ELR (cell line): Measurements from ENCODE around the gene CBX4.
"Not testable (repeated sequence)": the region's sequence is repeated elsewhere in the genome, so short reads cannot be mapped to it uniquely, and the experiment has no call there.

Experiments
- DNase-seq: peaks from one replicate; pipeline ENCODE4 v3.0.0-alpha.2; 2015; ENCODE audit warnings: low read depth

The CBX4 gene

DNA sequence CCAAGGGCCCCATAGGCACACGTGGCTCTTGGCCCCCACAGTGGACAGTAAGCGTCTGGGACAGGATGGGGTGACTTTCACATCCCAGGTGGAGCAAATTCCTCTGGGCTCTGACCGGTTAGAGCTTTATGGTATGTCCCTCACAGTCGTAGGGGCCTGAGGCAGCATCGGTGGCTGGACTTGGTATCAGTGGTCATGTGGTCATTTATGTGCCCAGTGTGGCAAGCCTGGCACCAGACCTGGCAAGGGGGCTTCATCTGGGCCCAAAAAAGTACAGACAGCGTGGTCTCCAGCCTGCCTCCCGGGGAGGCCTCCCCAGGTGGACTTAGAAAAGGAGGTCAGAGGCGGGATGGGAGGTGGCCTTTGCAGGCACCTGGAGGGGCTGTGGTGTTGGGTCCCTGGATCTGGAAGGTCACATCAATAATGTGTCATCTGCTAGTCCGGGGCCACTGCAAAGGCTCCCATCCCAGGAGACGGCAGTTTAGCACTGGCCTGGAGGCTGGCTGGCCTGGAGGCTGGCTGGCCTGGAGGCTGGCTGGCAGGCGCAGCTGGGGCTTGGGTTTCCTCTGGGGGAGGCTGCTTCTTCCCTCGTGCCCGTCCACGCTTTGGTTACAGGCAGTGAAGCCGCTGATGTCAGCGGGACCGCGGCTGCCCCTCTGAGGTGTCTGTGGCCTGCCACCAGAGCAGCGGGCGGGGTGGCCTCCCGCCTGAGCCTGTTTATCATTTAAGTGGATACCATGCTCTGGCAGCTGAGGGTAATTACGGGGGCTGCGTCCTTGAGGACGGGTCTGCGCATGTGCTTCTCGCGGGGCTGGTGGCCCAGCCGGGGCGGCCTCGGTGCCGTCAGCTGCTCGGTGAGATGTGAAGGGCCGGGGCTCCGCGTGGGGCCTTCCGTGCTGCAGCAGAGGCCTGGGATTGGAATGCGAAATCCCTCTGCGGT, 20.7 kb upstream of the CBX4 start:
- no peak for DNase-seq

DNA sequence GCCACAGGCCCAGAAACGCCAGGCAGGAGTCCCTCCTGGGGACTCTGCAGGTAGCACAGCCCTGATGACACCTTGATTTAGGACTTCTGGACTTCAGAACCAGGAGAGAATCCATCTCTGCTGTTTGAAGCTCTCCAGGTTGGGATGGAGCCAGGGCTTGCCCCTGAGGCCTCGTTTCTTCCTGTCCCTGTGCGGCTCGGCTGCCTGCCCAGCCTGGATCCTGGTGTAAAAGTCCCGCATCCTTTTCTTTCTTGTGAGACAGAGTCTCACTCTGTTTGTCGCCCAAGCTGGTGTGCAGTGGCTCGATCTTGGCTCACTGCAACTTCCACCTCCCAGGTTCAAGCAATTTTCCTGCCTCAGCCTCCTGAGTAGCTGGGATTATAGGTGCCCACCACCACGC, 17.9 kb upstream of the CBX4 start:
- DNase-seq: no peak

DNA sequence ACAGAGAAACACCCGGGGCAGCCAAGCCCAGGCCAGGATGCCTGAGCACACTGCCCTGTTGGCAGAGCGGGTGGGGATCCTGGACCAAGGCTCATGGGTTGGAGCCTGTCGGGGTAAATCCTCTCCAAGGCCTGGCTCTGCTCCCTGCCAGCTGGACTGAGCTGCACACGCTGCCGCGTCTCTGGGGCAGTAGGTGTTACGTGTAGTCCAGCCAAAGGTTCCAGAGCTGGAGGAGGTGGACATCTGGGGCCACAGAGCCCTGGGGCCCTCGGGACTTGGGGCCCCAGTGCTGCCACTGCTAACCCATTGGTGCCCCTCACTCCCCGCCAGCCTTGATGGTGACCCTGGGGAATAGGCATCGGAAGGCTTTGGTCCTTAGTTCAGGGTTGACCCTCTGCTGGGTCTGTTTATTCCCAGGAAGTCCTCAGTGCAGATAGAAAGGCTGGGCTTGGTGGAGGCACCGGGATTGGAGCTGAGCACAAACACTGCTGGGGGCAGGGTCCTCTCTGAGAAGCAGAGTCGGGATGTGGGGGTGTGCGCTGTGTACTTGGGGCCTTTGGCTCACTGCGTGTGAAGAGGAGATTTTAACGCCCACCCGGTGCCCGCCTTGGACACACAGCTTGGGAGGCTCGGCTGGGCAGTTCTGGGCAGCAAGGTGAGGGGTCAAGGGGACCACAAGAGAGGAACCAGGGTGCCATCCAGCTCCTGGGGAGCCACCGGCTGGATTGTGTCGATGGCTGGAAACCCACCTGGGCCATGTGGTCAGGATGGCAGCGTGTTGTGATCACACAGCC, 16.3 kb upstream of the CBX4 start:
- DNase-seq: no peak

DNA sequence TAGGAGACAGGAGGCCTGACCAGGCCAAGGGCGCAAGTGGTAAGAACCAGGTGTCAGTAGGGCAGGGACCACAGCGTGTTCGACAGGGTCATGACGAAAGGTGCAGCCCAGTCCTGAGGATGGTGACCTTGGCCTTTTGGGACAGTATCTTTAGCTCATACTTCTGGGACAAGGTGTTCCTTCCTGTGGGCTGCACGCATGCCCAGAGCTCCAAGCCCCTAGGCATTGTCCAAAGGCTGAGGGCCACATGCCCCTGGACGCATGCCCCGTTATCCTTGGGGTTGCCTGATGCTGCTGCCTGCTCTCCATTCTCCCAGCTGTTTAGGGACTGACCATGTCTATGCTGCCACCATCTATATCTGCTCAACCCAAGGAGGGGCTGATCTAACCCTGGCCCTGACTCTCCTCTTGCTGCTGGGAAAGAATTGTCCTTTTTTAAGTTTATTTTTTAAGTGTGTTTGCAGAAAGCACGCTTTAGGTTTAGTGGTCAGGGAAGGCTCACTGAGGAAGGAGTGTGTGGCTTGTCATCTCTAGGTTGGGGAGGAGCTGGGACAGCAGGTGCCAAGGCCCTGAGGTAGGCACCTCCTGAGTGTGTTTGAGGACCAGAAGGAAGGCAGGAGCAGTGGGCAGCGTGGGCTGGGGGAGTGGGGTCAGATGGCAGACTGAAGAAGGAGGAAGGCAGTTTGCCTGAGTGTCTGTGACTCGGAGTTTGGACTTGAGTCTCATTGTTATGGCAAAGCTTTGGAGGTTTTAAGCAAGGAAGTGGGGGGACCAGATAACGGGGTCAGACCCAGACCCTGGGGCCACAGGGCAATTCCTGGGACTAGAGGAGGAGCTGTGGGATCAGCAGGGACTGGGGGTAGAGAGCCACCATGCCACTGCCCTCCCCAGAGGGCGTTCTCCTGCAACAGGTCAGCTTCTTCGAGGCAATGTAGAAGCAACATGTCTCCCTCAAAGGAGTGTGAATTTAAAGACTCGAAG, 15.1 kb upstream of the CBX4 start:
- DNase-seq: no peak

DNA sequence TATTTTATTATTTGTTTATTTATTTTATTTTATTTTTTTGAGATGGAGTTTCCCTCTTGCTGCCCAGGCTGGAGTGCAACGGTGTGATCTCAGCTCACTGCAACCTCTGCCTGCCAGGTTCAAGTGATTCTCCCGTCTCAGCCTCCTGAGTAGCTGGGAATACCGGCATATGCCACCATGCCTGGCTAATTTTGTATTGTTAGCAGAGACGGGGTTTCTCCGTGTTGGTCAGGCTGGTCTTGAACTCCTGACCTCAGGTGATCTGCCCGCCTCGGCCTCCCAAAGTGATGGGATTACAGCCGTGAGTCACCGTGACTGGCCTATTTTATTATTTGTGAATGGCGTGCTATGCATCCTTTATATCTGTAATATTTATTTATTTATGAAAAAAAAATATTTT, 13.9 kb upstream of the CBX4 start:
- DNase-seq: not testable (repeated sequence)

DNA sequence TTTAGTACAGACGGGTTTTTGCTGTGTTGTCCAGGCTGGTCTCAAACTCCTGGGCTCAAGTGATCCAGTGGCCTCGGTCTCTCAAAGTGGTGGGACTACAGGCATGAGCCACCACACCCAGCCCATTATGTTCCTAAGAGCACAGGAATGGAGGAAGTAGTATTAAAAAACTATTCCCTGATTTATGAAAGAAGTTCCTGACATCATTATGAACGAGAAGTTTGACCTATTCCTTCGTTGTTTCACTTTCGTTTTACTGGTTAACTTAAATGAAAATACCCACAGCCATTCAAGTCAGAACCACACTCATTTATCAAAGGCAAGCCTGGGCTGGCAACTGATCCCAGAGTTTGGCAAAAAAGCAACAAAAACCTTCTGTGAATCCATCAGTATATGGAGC, 13.5 kb upstream of the CBX4 start:
- DNase-seq: peak; percentile 41

DNA sequence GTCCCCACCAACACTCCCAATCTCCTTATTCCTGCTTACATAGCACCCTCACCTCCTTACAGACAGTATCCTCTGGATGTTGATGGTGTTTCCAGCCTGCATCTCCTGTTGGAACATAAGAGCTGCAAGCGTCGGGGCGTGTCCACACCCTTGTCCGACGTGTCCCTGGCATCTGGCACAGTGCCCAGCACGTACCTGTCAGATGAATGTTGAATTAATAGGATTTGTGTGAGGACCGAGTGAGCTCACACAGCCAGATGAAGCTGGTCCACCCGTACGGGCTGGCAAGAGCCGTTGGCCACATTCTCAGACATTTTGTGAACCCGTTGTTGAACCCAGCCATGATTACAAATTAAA, 12.2 kb upstream of the CBX4 start:
- DNase-seq: no peak

DNA sequence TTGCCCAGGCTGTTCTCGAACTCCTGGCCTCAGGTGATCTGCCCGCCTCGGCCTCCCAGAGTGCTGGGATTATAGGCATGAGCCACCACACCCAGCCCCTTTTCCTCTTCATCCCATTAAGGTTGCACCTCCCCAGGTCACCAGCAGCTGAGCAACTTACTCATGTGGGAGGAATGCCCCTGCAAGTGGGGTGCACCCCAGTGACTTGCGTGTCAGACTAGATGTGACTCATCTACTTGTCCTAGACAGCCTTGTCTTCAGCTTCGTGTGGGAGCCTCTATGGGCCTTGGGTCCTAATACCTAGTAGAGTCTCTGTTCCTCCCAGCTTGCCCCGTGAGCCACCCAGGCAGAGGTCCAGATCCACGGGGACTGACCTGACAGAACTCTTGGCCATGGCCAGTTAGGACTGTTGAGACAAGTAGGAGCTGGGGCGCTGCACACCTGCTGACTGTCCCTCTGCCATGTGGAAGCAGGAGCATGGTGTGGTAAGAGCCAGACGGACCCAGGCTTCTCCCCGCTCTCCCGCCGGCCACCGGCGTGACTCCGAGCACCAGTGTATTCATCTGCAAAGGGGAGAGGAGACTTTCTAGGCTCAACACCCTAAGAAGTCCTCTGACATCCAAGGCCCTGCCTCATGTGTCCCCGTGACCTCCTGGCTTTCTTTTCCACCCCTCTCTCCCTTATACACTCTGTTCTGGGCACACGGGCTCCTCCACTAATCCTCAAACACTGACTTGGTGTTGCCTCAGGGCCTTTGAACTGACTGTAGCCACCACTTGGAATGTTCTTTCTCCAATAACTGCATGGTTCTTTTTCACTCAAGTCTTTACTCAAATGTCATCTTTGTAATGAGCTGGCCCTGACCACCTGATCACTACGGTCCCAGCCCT, 11.6 kb upstream of the CBX4 start:
- peak; percentile 97 for DNase-seq

DNA sequence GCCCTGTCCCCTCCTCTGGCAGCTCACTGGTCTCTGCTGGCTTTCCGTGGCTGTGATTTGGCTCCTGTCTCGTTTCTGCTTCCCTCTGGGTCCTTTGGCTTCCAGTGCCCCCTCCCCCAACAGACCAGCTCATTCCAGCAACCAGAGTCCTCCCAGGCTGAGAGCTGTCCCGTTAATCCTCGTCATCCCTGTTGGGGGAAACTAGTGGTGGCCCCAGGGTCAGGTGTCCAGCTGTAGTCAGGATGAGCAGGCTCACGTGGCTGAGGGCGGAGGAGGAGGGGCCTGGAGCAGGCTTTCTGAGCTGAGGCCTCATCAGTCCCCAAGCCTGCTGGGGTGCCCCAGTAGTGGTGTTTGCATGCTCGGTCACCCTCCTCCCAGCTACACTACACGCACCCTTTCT, 10.7 kb upstream of the CBX4 start:
- no peak for DNase-seq

DNA sequence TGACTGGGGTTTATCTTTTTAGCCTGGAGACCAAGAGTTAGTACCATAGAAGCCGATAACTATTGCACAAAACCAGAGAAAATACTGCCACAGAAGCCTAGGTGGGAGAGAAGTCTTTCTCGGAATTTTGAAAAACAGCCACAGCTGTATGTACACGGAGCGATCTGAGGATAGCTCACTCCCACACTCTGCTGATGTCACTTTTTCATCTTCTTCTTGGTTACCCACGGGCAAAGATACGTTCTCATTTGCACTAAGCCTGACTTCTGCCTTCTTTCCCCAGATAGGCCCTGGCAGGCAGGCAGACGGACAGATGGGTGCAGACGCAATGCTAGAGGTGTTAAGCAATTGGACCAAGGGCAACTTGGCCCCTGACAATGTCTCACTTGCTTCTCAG, 9.1 kb upstream of the CBX4 start:
- DNase-seq: no peak

DNA sequence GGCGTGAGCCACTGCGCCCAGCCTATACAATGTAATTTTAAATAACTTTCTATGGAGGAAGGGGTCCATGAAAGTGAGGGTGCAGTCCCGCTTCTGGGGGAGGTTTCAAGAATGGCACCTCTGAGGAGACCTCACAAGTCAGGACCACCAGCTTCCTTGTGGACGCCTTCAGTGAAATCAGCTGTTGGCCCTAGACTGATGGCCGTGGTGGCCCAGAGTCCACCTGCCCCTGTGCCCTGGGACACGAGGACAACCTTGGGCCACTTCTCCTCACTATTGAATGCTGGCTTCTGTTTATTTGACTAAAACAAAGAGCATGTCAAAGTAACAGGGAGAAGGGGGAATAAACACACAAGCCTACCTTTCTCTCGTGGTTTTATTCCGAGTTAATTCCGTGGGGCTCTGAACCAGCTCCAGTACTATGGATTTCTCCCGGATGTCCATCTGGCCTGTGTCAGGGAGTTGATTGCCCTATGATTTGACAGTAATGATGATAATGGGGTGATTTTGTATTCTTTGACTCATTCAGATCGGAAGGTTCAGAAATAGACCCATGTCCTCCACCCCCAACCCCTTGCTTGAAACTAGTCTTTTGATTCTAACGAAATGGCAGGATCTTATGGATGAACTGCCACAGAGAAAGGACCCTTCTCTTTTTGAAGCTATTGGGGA, 8.6 kb upstream of the CBX4 start:
- DNase-seq: no peak

DNA sequence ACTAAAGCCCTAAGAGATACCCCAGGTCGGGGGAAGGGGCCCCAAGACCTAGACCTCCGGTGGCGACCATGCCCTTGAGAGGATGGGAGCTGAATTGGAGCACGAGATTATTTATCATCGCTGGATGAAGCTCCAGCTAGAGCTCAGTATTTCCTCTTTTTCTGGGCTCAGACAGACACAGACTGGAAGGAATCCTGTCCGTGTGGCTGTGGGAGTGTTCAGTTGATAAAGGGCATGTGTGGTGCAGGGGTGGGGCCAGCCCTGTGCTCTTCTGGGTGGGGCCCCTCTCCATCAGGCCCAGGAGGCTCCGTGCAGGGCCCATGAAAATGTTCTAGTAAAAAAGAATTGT, 6.3 kb upstream of the CBX4 start:
- peak; percentile 27 for DNase-seq

DNA sequence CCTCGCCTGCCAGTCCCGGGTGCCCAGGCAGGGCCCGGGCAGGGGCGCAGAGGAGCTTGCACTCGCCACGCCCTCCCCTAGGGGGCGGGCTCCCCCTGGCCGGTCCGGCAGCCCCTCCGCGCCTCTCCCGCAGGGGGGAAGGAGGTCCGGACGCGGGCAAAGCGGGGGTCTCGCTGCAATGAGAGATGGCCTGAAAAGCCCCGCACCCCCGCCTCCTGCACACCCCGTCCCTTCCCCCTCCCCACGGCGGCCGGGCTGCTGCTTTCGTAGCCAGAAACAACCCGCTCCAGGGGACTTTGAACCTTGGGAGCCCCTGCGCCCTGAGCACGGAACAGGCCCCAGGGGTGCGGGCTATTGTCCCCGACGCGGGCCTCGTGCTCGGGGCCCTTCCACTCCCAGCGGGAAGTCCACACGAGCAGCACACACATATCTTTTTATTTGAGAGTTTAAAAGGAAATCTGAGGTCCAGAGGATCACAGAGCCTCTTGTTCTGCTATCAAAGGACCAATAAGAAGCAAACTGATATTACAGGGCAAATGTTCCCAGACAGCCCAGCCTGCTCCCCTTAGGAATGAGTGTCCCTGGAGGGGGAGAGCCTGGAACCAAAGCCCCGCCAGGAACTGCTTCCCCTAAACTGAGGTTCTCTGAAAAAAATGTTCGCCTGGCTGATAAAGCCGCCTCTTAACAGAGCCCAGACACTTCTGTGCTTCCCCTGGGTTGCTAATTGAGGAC, 5.8 kb upstream of the CBX4 start:
- peak; percentile 62 for DNase-seq

DNA sequence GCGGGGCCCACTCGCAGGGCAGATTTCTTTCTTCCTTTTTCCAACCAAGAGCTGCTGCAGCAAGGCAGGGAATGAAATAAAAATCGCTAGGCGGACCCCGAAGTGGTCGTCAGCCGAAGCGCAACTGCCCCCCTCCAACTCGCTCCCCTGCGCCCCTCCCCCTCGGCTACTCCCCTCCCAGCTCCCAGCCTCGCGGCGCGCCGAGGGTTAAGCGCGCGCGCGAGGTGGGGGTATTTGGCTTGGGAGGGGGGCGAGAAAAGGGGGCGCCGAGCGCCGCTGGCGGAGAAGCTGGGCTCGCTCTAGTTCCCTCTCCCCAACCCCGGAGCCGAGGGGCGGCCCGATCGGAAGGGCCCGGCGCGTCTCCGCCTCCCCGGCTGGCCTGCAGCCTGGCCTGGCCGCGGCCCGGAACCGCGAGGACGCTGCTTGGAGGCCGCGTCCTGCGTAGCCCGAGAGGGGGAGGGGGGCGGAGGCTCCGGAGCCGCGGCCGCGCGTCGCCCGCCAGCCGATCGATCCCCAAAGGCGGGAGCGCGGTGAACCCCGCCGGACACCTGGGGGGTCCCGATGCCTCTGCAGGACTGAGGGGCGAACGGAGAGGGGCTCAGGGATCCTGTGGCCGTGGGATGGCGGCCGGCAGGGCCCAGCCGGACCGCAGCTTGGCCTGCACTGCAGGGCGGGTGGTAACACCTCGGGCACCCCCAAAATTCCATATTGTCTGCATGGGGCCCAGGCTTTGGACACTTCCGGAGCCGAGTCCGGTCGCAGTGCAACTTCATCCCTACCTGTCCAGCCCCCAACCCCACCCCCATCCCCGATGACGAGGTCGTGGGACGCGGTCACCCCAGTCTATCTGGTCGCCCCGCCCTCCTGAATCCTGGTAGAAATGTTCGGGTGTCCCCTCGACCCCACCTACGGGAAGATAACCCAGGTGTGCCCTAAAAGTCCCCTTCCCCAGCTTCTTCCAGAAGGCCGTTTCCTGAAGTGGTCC, 4.9 kb upstream of the CBX4 start:
- DNase-seq: peak; percentile 69

DNA sequence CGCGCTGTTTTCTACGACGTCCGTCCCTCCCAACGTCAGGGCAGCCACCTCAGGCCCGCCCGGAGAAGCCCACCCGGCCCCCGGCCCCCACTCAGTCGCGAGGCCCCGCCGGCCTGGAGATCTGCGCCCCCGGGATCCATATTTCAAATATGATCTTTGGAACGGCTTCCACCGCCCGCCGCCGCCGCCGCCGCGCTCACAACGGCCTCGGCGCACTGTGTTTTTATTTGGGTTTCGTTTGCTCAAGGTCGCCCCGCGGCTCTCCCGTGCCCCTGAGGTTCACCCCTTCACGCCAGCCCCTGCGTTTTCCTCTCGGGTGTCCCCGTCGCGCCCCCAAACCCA, 4.2 kb upstream of the CBX4 start:
- peak; percentile 18 for DNase-seq

DNA sequence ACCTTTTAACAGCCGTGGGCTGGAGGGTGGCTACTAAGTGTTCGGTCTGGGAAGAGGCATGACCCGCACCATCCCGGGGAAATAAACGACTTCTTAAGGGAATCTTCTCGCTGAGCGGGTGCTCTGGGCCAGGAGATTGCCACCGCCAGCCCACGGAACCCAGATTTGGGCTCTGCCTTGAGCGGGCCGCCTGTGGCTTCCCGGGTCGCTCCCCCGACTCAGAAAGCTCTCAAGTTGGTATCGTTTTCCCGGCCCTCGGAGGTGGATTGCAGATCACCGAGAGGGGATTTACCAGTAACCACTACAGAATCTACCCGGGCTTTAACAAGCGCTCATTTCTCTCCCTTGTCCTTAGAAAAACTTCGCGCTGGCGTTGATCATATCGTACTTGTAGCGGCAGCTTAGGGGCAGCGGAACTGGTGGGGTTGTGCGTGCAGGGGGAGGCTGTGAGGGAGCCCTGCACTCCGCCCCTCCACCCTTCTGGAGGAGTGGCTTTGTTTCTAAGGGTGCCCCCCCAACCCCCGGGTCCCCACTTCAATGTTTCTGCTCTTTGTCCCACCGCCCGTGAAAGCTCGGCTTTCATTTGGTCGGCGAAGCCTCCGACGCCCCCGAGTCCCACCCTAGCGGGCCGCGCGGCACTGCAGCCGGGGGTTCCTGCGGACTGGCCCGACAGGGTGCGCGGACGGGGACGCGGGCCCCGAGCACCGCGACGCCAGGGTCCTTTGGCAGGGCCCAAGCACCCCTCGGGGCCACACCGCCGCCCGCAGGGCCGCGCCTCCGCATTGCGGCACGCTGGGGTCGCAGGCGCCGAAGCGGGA, 3.6 kb upstream of the CBX4 start:
- peak; percentile 46 for DNase-seq

DNA sequence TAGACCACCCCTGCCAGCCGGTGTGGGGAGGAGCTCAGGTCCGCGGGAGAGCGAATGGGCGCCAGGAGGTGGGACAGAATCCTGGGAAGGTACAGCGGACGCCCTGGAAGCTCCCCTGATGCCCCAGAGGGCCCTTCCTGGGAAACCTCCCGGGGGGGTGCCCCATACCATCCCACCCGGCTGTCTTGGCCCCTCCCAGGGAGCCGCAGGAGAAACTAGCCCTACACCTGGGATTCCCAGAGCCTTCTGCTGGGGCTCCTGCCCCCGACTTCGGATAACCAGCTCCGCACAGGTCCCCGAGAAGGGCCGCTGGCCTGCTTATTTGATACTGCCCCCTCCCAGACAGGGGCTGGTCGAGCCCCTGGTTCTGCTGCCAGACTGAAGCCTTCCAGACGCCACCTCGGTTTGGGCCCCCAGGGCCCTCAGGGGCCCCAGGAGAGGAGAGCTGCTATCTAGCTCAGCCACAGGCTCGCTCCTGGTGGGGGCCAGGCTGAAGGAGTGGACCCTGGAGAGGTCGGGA, 3.0 kb upstream of the CBX4 start:
- DNase-seq: no peak
